Upper lobe of left lung (tissue), 4 donors: ENCODE data around the gene MRNIP.

Source experiments
- CTCF ChIP-seq, 6 experiments: fragments of 450-650 bp in 4 of 6; fragments of 200-600 bp in 2 of 6; sonication (generic) in 2 of 6; IDR thresholded peaks; one replicate each; pipeline ENCODE4 v1.5.1; 2016 to 2019; ENCODE audit warnings: antibody characterized with exemption in 6 of 6
- POLR2AphosphoS5 ChIP-seq, 2 donors: sonication (generic); formaldehyde crosslinking; IDR thresholded peaks; one replicate each; pipeline ENCODE4 v1.5.1; 2017; ENCODE audit warnings: antibody characterized with exemption in 2 of 2

GRCh38 chr5:179798144-179798770 is 60.4 kb downstream of the MRNIP start:
- TF ChIP-seq CTCF (IDR thresholded peaks at IDR 0.05) (no peak), POLR2AphosphoS5 (IDR thresholded peaks at IDR 0.05) (no peak)
